GM13976 (cell line): ENCODE measurements around the gene CCNL2.
"Not testable (repeated sequence)": the region's sequence is repeated elsewhere in the genome, so short reads cannot be mapped to it uniquely, and the experiment has no call there.

Experiments
- DNase-seq: peaks from one replicate; pipeline ENCODE4 v3.0.0; 2012; ENCODE audit warnings: low spot score
- in situ Hi-C: fragments of 300-500 bp; cut with MboI; formaldehyde crosslinking; loops from one replicate; pipeline ENCODE4 v1.12.0; 2022; ENCODE audit warnings: low sequenced_read_pairs, mixed read lengths, inconsistent platforms; ENCODE audit not compliant: unreplicated experiment
- TF ChIP-seq, protein P1 (sequence below): IDR thresholded peaks from 2 replicates; pipeline ENCODE4 v1.5.1; 2012; ENCODE audit warnings: borderline replicate concordance, mild to moderate bottlenecking; ENCODE audit not compliant: insufficient read depth; ENCODE audit errors: extremely low read depth, missing control alignments, control extremely low read depth

Gene CCNL2

DNA sequence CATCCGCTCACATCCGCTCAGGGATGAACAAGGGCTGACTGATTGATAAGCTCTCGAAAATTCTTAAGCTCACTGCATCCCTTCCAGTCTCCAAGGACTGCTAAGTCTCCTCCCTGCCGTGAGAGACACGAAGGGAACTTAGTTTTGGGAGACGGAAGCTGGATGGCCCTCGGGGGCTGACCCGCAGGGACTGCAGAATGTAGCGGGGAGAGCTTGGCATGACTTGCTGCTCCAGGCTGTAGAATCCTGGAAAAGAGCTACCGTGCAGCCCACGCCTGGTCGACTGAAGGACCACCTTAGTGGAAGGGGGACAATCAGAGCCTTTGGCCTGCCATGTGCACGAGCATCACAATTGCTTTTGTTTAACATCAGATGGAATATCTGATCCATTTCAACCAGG, 16.6 kb upstream of the CCNL2 start:
- in situ Hi-C loops: no loop called here
- TF ChIP-seq, protein P1, sequence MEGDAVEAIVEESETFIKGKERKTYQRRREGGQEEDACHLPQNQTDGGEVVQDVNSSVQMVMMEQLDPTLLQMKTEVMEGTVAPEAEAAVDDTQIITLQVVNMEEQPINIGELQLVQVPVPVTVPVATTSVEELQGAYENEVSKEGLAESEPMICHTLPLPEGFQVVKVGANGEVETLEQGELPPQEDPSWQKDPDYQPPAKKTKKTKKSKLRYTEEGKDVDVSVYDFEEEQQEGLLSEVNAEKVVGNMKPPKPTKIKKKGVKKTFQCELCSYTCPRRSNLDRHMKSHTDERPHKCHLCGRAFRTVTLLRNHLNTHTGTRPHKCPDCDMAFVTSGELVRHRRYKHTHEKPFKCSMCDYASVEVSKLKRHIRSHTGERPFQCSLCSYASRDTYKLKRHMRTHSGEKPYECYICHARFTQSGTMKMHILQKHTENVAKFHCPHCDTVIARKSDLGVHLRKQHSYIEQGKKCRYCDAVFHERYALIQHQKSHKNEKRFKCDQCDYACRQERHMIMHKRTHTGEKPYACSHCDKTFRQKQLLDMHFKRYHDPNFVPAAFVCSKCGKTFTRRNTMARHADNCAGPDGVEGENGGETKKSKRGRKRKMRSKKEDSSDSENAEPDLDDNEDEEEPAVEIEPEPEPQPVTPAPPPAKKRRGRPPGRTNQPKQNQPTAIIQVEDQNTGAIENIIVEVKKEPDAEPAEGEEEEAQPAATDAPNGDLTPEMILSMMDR: no peak
- no peak for DNase-seq

- DNase-seq, in situ Hi-C loops: not testable (repeated sequence)
These were observed 13.3 kb upstream of the CCNL2 start for GRCh38 chr1:1412311-1412902.

DNA sequence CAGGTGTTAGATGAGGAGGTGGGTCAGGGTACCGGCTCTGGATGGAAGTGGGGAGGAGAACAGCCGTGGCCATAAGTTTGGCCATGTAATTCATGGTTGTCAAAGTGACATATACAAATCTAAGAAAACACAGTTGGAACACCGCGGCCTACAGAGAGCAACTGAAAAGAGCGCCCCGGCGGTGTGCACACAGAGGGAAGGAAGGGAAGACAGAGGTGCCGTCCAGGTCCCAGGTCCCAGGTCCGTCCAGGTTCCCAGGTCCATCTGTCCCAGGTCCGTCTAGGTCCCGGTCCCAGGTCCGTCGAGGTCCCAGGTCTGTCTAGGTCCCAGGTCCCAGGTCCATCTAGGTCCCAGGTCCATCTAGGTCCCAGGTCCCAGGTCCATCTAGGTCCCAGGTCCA, 12.5 kb upstream of the CCNL2 start:
- TF ChIP-seq, protein P1: no peak
- DNase-seq: no peak
- in situ Hi-C loops: no loop called here

DNA sequence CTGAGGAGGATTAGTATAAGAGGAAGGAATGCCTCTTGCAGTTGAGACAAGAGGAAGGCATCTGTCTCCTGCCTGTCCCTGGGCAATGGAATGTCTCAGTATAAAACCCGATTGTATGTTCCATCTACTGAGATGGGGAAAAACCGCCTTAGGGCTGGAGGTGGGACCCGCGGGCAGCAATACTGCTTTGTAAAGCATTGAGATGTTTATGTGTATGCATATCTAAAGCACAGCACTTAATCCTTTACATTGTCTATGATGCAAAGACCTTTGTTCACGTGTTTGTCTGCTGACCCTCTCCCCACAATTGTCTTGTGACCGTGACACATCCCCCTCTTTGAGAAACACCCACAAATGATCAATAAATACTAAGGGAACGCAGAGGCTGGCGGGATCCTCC, 11.1 kb upstream of the CCNL2 start:
- DNase-seq, in situ Hi-C loops: not testable (repeated sequence)

- TF ChIP-seq, protein P1: no peak
- in situ Hi-C loops: no loop called here
- peak; percentile 53 for DNase-seq
These were observed 8.6 kb upstream of the CCNL2 start for GRCh38 chr1:1407636-1408318.

GRCh38 chr1:1406821-1407635, 7.9 kb upstream of the CCNL2 start, which contains the start of gene MRPL20:
MRPL20 (minus strand) TSS chr1:1407293; CDS start chr1:1407217, 76 bp downstream.
- in situ Hi-C loops: no loop called here
- peak; percentile 98 for DNase-seq
- TF ChIP-seq, protein P1: no peak

- no peak for DNase-seq
- in situ Hi-C loops: no loop called here
- TF ChIP-seq, protein P1: no peak
These were observed 7.1 kb upstream of the CCNL2 start for GRCh38 chr1:1406101-1406820.
